AML-193 (cell line): ENCODE results near the gene ARRDC5.
"Not testable (repeated sequence)": the region's sequence is repeated elsewhere in the genome, so short reads cannot be mapped to it uniquely, and the experiment has no call there.

Source experiments
- DNase-seq, 2 experiments: peaks; one replicate each; lab custom pipeline; 2025; lab: John Stamatoyannopoulos, UW

ARRDC5 gene

GRCh38 chr19:4868286-4868834 lies 34.3 kb downstream of the ARRDC5 start:
- no peak for DNase-seq

DNA sequence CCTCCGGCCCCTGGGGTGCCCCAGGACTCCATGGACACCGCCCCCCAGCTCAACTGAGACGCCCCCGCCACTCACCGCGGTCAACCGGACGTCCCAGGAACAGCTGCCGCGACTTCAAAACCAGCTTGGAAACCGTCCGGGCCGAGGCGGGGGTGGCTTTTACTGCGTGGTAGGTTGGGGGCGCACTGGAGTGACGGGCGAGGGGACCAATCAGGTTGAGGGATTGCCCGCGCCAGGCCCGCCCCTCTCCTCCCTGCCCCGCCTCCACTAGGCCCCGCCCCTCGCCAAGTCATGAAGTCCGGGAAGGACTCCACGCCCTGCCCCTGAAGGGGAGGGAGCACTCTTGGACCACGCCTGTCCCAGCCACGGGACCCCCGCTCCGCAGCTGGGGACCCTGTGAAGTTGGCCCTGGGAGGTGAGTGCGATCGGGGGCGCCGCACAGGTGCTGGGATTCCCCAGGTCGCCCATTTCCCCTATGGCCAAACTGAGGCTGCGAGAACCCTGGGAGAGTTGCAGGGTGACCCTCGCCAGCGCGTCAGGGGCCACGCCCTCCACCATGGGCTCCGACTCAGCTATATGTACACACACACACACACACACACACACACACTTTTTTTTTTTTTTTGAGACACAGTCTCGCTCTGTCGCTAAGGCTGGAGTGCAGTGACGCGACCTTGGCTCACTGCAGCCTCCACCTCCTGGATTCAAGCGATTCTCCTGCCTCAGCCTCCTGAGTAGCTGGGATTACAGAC lies 35.0 kb downstream of the ARRDC5 start, which contains the start of gene PLIN3:
Gene PLIN3 (minus strand): TSS at position 134 of the 752 bp plus-strand sequence. CDS start 6,273 bp downstream, outside the sequence.
- DNase-seq: peak; percentile 79 to 82

DNA sequence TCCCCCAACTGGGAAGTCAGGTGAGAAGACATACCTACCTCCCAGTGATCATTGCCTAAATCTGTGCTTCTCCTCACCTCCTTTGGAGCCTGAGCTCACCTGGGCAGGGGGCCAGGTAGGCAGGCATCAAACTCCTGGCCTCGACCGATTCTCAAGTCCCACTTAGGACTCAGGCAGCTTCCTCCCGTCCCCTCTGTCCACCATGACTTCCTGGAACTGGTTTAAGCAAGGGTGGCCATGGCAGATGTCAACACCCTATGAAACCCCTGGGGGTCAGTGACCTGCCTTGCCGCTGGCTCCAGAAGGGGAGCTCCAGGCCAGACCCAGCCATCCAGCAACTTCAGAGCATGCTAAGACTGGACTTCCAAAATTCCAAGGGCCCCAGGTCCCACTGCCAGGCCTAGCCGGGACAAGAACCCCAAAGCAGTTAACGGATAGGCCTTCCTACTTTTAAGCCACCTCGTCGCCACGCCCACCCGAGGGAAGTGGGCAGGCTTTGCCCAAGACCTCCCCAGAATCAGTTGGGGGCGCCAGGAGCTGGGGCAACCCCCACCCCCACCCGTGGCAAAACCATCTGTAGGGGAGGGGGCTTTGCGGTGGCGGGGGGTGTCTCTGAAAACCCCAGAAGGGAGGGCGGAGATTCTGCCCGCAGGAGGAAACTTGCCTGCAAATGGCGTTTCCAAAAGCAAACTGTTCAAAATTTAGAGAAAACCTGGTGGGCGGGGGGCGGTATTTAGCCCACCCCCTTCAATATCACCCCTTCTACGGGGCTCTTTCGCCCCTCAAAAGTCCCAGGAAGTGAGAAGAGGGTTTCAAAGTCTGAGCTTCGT lies 35.9 kb downstream of the ARRDC5 start:
- peak; percentile 38 to 42 for DNase-seq

- DNase-seq: no peak
Observed at GRCh38 chr19:4861147-4861546, 41.5 kb downstream of the ARRDC5 start.

GRCh38 chr19:4859697-4860096 lies 43.0 kb downstream of the ARRDC5 start:
- DNase-seq: no peak

GRCh38 chr19:4856468-4856867 lies 46.2 kb downstream of the ARRDC5 start:
- DNase-seq: not testable (repeated sequence)

- DNase-seq: not testable (repeated sequence)
Observed at GRCh38 chr19:4853506-4853905, 49.2 kb downstream of the ARRDC5 start.

DNA sequence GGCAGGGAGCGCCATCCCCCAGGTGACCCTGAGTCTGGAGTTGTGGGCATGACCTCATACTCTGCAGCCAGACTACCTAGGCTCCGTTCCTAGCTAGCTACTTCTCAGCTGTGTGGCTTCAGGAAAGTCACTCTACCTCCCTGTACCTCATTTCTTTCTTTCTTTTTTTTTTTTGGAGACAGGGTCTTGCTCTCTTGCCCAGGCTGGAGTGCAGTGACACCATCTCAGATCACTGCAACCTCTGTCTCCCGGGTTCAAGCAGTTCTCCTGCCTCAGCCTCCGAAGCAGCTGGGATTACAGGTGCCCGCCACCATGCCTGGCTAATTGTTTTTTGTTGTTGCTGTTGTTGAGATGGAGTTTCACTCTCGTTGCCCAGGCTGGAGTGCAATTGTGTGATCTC lies 50.2 kb downstream of the ARRDC5 start:
- DNase-seq: no peak

GRCh38 chr19:4851551-4852290 lies 51.0 kb downstream of the ARRDC5 start:
- peak; percentile 13 to 21 for DNase-seq

GRCh38 chr19:4849019-4849418 lies 53.7 kb downstream of the ARRDC5 start:
- no peak for DNase-seq

DNA sequence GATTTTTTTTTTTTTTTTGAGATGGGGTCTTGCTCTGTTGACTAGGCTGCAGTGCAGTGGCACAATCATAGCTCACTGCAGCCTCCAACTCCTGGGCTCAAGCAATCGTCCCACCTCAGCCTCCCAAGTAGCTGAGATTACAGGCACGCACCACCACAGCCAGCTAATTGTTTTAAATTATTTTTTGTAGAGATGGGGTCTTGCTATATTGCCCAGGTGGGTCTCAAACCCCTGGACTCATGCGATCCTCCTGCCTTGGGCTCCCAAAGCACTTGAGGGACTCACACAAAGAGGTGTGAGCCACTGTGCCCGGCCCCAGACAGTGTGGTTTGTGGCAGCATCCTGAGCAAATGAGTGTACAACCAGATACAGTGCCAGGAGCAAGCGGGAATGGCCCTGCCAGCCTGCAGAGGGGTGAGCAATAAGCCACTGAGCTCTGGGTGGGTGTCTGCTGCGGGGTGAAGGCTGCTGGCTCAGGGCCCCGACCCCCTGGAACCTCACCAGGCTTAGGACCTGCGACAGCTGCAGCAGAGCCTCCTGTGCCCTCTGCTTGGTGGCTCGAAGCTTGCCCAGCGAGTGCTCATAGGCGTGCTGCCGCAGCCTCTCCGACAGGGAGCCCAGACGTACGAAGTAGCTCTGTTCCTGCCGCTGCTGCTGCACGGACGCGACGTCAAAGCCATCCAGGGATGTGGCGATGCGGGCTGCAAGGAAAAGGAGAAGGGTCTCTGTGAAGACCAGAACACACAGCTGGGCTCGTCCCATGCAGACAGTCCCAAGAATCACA lies 55.3 kb downstream of the ARRDC5 start:
- no peak for DNase-seq

GRCh38 chr19:4845975-4846374 lies 56.7 kb downstream of the ARRDC5 start:
- not testable (repeated sequence) for DNase-seq

- no peak for DNase-seq
Observed at GRCh38 chr19:4844348-4845179, 58.1 kb downstream of the ARRDC5 start.

DNA sequence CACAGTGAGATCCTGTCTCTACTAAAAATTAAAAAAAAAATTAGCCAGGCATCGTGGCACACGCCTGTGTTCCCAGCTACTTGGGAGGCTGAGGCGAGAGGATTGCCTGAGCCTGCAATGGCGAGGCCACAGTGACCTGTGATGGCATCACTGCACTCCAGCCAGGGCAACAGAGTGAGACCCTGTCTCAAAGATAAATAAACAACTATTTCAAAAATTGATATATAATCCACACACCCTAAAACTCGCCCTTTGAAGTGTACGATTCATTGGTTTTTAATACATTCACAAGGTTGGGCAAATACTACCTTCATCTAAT lies 59.1 kb downstream of the ARRDC5 start:
- DNase-seq: no peak
